Ovary (tissue), 9 donors: ENCODE measurements around the gene MKI67. TPM values are rescaled to one million over a fixed set of nuclear protein-coding genes. Genes with fewer than 3 reads are reported as not detected.

Experiments
- DNase-seq, 5 donors: peaks; one replicate each; pipeline ENCODE4 v3.0.0-alpha.2; 2019 to 2020
- H3K27ac ChIP-seq, 2 donors: fragments of 200-600 bp; one replicate each; pipeline versions ENCODE4 v1.5.1 to v1.8.0; 2019 to 2022
- H3K27me3 ChIP-seq: fragments of 200-600 bp; one replicate; pipeline ENCODE4 v1.8.0; 2022
- H3K36me3 ChIP-seq: fragments of 200-600 bp; sonication (generic); one replicate; pipeline ENCODE4 v1.5.1; 2019
- H3K4me1 ChIP-seq: one replicate; pipeline ENCODE4 v1.8.1; 2013; ENCODE audit warnings: mild to moderate bottlenecking, moderate library complexity; ENCODE audit not compliant: insufficient read depth
- H3K4me3 ChIP-seq: fragments of 200-600 bp; sonication (generic); one replicate; pipeline ENCODE4 v1.5.1; 2017
- H3K9me3 ChIP-seq, 2 donors: fragments of 200-600 bp in 1 of 2; sonication (generic) in 1 of 2; one replicate each; pipeline versions ENCODE4 v1.5.1 to v1.8.1; 2013 to 2019; ENCODE audit warnings: mild to moderate bottlenecking in 1 of 2, moderate library complexity in 1 of 2
- EP300 ChIP-seq: sonication (generic); formaldehyde crosslinking; IDR thresholded peaks from one replicate; pipeline ENCODE4 v1.6.1; 2017; ENCODE audit warnings: antibody characterized with exemption
- POLR2A ChIP-seq: fragments of 450-650 bp; IDR thresholded peaks from one replicate; pipeline ENCODE4 v1.6.1; 2017; ENCODE audit warnings: antibody characterized with exemption, mild to moderate bottlenecking, moderate library complexity
- WGBS, 3 donors: extraction: QIAGEN DNeasy Blood & Tissue Kit in 1 of 3; methylation state at CpG; one replicate each; pipeline versions ENCODE4 v1.1.5 to v1.1.7; 2013 to 2017; 5-methylcytosine and 5-hydroxymethylcytosine counted together
- intact Hi-C, 4 donors: fragments of 100-400 bp; cut with DNase I; formaldehyde crosslinking; loops; one replicate each; pipeline versions ENCODE4 v1.11.0 to v1.15.1; 2022 to 2023
- polyA plus RNA-seq, 2 donors: library from polyadenylated mRNA; stranded (reverse); fragments of 200-250 nt in 1 of 2; fragments of 350-450 nt in 1 of 2; fragmentation: Illumina TruSeq in 1 of 2; extraction: RNeasy Lipid Tissue Mini Kit (QIAGEN cat#74804) in 1 of 2; gene quantifications; one replicate each; pipeline ENCODE4 v1.2.3, GENCODE V29; 2013 to 2014
- total RNA-seq, 7 donors: library from RNA; depleted of rRNA in 2 of 7; stranded (reverse); fragments of >200 nt in 2 of 7; fragmentation: NEBNext Ultra II Directional in 3 of 7; extraction: Animal tissue kit (Norgen Biotek cat#: 25700) in 3 of 7; gene quantifications; one replicate each; pipeline versions ENCODE4 v1.1.0 to v1.2.4, GENCODE V29; 2016 to 2023
- TF ChIP-seq, protein P1 (sequence below), 3 donors: fragments of 450-650 bp in 2 of 3; fragments of 200-600 bp in 1 of 3; IDR thresholded peaks; one replicate each; pipeline versions ENCODE4 v1.5.1 to v1.8.0; 2016 to 2022; ENCODE audit warnings: antibody characterized with exemption in 3 of 3, mild to moderate bottlenecking in 1 of 3
- donor health status: DM: no; HTN: no; CAD: no; lungs with moderate emphysema.
- donor health status: DM: no; HTN: no; CAD: no.
- donor health status: Bipolar disorder and iron deficiency.
- donor health status: DM: yes; HTN: yes; CAD: no.
- donor health status: DM: no; HTN: no; CAD: no.
- donor health status: DM: yes; HTN: yes; CAD: no.

MKI67 gene
- total and polyA plus RNA-seq, 9 donors, result 0.10 to 3.6 (median 0.71) TPM; not detected in 1

GRCh38 chr10:128080641-128081040 is 45.6 kb downstream of the MKI67 start:
- 88 to 93% (median 93%) methylated on average over 8 of the region's 8 CpGs for WGBS, 3 donors
- intact Hi-C loops, result no loop called here
- no peaks in the 10 kb centered on the region for H3K36me3 ChIP-seq

GRCh38 chr10:128080231-128080630 is 46.0 kb downstream of the MKI67 start:
- TF ChIP-seq EP300 (no peak), POLR2A (no peak)
- TF ChIP-seq, protein P1, sequence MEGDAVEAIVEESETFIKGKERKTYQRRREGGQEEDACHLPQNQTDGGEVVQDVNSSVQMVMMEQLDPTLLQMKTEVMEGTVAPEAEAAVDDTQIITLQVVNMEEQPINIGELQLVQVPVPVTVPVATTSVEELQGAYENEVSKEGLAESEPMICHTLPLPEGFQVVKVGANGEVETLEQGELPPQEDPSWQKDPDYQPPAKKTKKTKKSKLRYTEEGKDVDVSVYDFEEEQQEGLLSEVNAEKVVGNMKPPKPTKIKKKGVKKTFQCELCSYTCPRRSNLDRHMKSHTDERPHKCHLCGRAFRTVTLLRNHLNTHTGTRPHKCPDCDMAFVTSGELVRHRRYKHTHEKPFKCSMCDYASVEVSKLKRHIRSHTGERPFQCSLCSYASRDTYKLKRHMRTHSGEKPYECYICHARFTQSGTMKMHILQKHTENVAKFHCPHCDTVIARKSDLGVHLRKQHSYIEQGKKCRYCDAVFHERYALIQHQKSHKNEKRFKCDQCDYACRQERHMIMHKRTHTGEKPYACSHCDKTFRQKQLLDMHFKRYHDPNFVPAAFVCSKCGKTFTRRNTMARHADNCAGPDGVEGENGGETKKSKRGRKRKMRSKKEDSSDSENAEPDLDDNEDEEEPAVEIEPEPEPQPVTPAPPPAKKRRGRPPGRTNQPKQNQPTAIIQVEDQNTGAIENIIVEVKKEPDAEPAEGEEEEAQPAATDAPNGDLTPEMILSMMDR (IDR thresholded peaks at IDR 0.05), result no peak
- no peaks in the 10 kb centered on the region for H3K27me3 ChIP-seq
- 67 to 79% (median 77%) methylated on average over 13 of the region's 13 CpGs for WGBS, 3 donors
- DNase-seq, result no peak
- no peak overlapping the region for H3K4me3 ChIP-seq
- no peaks in the 10 kb centered on the region for H3K4me1 ChIP-seq
- H3K36me3 ChIP-seq, result no peaks in the 10 kb centered on the region
- no peaks in the 10 kb centered on the region for H3K9me3 ChIP-seq
- intact Hi-C loops, result no loop called here
- H3K27ac ChIP-seq, result no peak overlapping the region

More at GRCh38 chr10:128080641-128081040, 45.6 kb downstream of the MKI67 start:
- Histone ChIP-seq H3K4me1 (no peaks in the 10 kb centered on the region), H3K27ac (no peak overlapping the region), H3K9me3 (no peaks in the 10 kb centered on the region), H3K4me3 (no peak overlapping the region), H3K27me3 (no peaks in the 10 kb centered on the region)
- TF ChIP-seq, protein P1 (IDR thresholded peaks at IDR 0.05), result no peak
- TF ChIP-seq EP300, result no peak
- TF ChIP-seq POLR2A, result no peak
- no peak for DNase-seq

GRCh38 chr10:128078136-128078969 is 47.9 kb downstream of the MKI67 start:
- Histone ChIP-seq H3K27me3 (no peaks in the 10 kb centered on the region), H3K9me3 (no peaks in the 10 kb centered on the region), H3K4me3 (no peak overlapping the region), H3K4me1 (no peaks in the 10 kb centered on the region), H3K36me3 (no peaks in the 10 kb centered on the region), H3K27ac (no peak overlapping the region)
- TF ChIP-seq POLR2A (no peak), EP300 (no peak)
- TF ChIP-seq, protein P1 (IDR thresholded peaks at IDR 0.05), result no peak
- DNase-seq, result no peak
- WGBS, 3 donors, result 67 to 72% (median 69%) methylated on average over 16 to 17 of the region's 17 CpGs
- intact Hi-C loops, result loop anchor here in 1 of 4 donors (10.0 kb wide), 1 partner anchor 174 kb away; the partner anchor contains the start of gene PTPRE

GRCh38 chr10:128077155-128077875 is 48.9 kb downstream of the MKI67 start:
- no peak overlapping the region for H3K4me3 ChIP-seq
- H3K27ac ChIP-seq, result no peak overlapping the region
- no peaks in the 10 kb centered on the region for H3K9me3 ChIP-seq
- H3K36me3 ChIP-seq, result no peaks in the 10 kb centered on the region
- no peaks in the 10 kb centered on the region for H3K27me3 ChIP-seq
- no peaks in the 10 kb centered on the region for H3K4me1 ChIP-seq
- TF ChIP-seq, protein P1 (IDR thresholded peaks at IDR 0.05), result no peak
- TF ChIP-seq POLR2A (no peak), EP300 (no peak)
- intact Hi-C loops, result loop anchor here in 1 of 4 donors (10.0 kb wide), 1 partner anchor 173 kb away; the partner anchor contains the start of gene PTPRE
- 84 to 88% (median 84%) methylated on average over 15 to 21 of the region's 21 CpGs for WGBS, 3 donors
- no peak for DNase-seq
